Testis (tissue), 3 donors: ENCODE measurements around the gene PI4K2A. TPM values are rescaled to one million over a fixed set of nuclear protein-coding genes. Genes with fewer than 3 reads are reported as not detected.

ENCODE experiments used
- DNase-seq: peaks from one replicate; pipeline ENCODE4 v3.0.0-alpha.2; 2019
- H3K27ac ChIP-seq, 2 donors: fragments of 200-600 bp; sonication (generic); one replicate each; pipeline ENCODE4 v1.5.1; 2019
- H3K27me3 ChIP-seq: fragments of 200-600 bp; sonication (generic); one replicate; pipeline ENCODE4 v1.5.1; 2019
- H3K36me3 ChIP-seq: fragments of 200-600 bp; sonication (generic); one replicate; pipeline ENCODE4 v1.5.1; 2017; ENCODE audit warnings: low read depth; ENCODE audit errors: missing control alignments
- H3K4me1 ChIP-seq: fragments of 200-600 bp; sonication (generic); one replicate; pipeline ENCODE4 v1.5.1; 2019
- H3K4me3 ChIP-seq, 2 donors: fragments of 200-600 bp; sonication (generic); one replicate each; pipeline ENCODE4 v1.5.1; 2017 to 2019
- H3K9me3 ChIP-seq: fragments of 200-600 bp; sonication (generic); one replicate; pipeline ENCODE4 v1.5.1; 2017
- CTCF ChIP-seq, 3 experiments: fragments of 450-650 bp in 2 of 3; fragments of 200-600 bp in 1 of 3; sonication (generic) in 1 of 3; IDR thresholded peaks; one replicate each; pipeline ENCODE4 v1.5.1; 2016 to 2019; ENCODE audit warnings: antibody characterized with exemption in 3 of 3, mild to moderate bottlenecking in 2 of 3, moderate library complexity in 1 of 3
- POLR2A ChIP-seq: fragments of 450-650 bp; IDR thresholded peaks from one replicate; pipeline ENCODE4 v1.6.1; 2017; ENCODE audit warnings: antibody characterized with exemption, mild to moderate bottlenecking, moderate library complexity
- WGBS, 2 donors: methylation state at CpG; one replicate each; pipeline ENCODE4 v1.1.5; 2018; 5-methylcytosine and 5-hydroxymethylcytosine counted together
- intact Hi-C: fragments of 100-400 bp; cut with DNase I; formaldehyde crosslinking; loops from one replicate; pipeline ENCODE4 v1.15.1; 2023; ENCODE audit warnings: low total_unique reads
- polyA plus RNA-seq: library from polyadenylated mRNA; stranded (reverse); fragments of 350-450 nt; fragmentation: Illumina TruSeq; extraction: RNeasy Lipid Tissue Mini Kit (QIAGEN cat#74804); gene quantifications from one replicate; pipeline ENCODE4 v1.2.3, GENCODE V29; 2014; ENCODE audit warnings: low read depth, low replicate concordance; ENCODE audit not compliant: insufficient read depth
- total RNA-seq, 2 donors: library from RNA; depleted of rRNA; stranded (reverse); fragments of >200 nt; gene quantifications; one replicate each; pipeline ENCODE4 v1.2.3, GENCODE V29; 2016

Gene PI4K2A
- total and polyA plus RNA-seq, 3 donors from 2014 or later = 24.2 to 31.0 (median 27.4) TPM

- TF ChIP-seq CTCF (IDR thresholded peaks at IDR 0.05) (peak in 2 of 3 experiments; percentile 36 to 48), POLR2A (no peak)
- 38% methylated on average over 2 of the region's 2 CpGs for WGBS, 2 donors
- H3K4me3 ChIP-seq = no peak overlapping the region
- no peaks in the 10 kb centered on the region for H3K27me3 ChIP-seq
- H3K4me1 ChIP-seq = no peaks in the 10 kb centered on the region
- intact Hi-C loops = loop anchor here (5.0 kb wide), 1 partner anchor 35 kb away; no protein-coding TSS in a partner anchor
- H3K9me3 ChIP-seq = no peaks in the 10 kb centered on the region
- no peak for DNase-seq
- H3K36me3 ChIP-seq = no peaks in the 10 kb centered on the region
- no peak overlapping the region for H3K27ac ChIP-seq
Observed at GRCh38 chr10:97612386-97612785, 28.1 kb upstream of the PI4K2A start.

- WGBS, 2 donors = 93% methylated on average over 4 of the region's 4 CpGs
Observed at GRCh38 chr10:97618285-97618684, 22.2 kb upstream of the PI4K2A start.

GRCh38 chr10:97618733-97619132 is 21.7 kb upstream of the PI4K2A start:
- no peaks in the 10 kb centered on the region for H3K9me3 ChIP-seq
- H3K4me1 ChIP-seq = no peaks in the 10 kb centered on the region
- DNase-seq = no peak
- H3K27me3 ChIP-seq = no peaks in the 10 kb centered on the region
- H3K4me3 ChIP-seq = no peak overlapping the region
- H3K27ac ChIP-seq = no peak overlapping the region
- TF ChIP-seq POLR2A (no peak), CTCF (IDR thresholded peaks at IDR 0.05) (no peak)
- no peaks in the 10 kb centered on the region for H3K36me3 ChIP-seq
- intact Hi-C loops = no loop called here
- 97% methylated on average over 4 of the region's 4 CpGs for whole genome bisulfite sequencing, 2 donors

More at GRCh38 chr10:97618285-97618684, 22.2 kb upstream of the PI4K2A start:
- Histone ChIP-seq H3K4me3 (no peak overlapping the region), H3K27ac (no peak overlapping the region), H3K4me1 (no peaks in the 10 kb centered on the region), H3K27me3 (no peaks in the 10 kb centered on the region), H3K36me3 (no peaks in the 10 kb centered on the region), H3K9me3 (no peaks in the 10 kb centered on the region)
- TF ChIP-seq POLR2A (no peak), CTCF (IDR thresholded peaks at IDR 0.05) (no peak)
- no peak for DNase-seq
- intact Hi-C loops = no loop called here

GRCh38 chr10:97623277-97623676 is 17.2 kb upstream of the PI4K2A start:
- no peak for TF ChIP-seq CTCF (IDR thresholded peaks at IDR 0.05)
- TF ChIP-seq POLR2A = no peak
- intact Hi-C loops = no loop called here
- no peaks in the 10 kb centered on the region for H3K36me3 ChIP-seq
- no peak overlapping the region for H3K27ac ChIP-seq
- no peaks in the 10 kb centered on the region for H3K9me3 ChIP-seq
- H3K4me1 ChIP-seq = no peaks in the 10 kb centered on the region
- WGBS, 2 donors = 95 to 100% methylated on average over 1 of the region's 1 CpG
- H3K27me3 ChIP-seq = no peaks in the 10 kb centered on the region
- no peak overlapping the region for H3K4me3 ChIP-seq
- DNase-seq = no peak

GRCh38 chr10:97627731-97628130 is 12.7 kb upstream of the PI4K2A start:
- Histone ChIP-seq H3K4me3 (no peak overlapping the region), H3K27me3 (no peaks in the 10 kb centered on the region), H3K27ac (no peak overlapping the region), H3K36me3 (no peaks in the 10 kb centered on the region), H3K4me1 (no peaks in the 10 kb centered on the region), H3K9me3 (no peaks in the 10 kb centered on the region)
- DNase-seq = no peak
- WGBS, 2 donors = 61 to 66% methylated on average over 4 of the region's 4 CpGs
- TF ChIP-seq CTCF (IDR thresholded peaks at IDR 0.05) (no peak), POLR2A (no peak)
- intact Hi-C loops = no loop called here
